ENCODE data around the gene NPTX2. TPM values are rescaled to one million over a fixed set of nuclear protein-coding genes. Genes with fewer than 3 reads are reported as not detected.

NPTX2 gene
- total RNA-seq, 4 donors from 2014 or later, result 2.3 to 4.8 (median 3.6) TPM

DNA sequence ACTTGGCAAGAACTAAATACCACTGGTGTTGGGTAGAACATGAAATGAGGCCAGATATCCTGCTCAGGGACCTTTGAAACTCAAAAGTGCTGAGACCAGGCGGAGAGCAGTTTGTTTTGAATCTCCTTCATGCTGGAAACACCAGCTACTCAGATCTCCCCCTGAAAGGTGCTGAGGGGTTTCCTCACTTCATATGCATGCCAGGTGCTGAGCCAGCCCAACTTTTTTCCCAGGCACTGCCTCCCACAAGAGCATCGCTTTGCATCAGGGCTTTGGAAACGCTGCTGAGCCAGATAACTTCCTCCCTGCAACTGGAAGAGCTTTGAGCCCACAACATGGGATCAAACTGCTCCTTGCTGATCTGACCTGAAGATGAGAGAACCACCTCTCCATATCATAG lies 13.7 kb downstream of the NPTX2 start:
- WGBS, 2 donors, result 46 to 74% methylated on average over 2 to 3 of the region's 3 CpGs

DNA sequence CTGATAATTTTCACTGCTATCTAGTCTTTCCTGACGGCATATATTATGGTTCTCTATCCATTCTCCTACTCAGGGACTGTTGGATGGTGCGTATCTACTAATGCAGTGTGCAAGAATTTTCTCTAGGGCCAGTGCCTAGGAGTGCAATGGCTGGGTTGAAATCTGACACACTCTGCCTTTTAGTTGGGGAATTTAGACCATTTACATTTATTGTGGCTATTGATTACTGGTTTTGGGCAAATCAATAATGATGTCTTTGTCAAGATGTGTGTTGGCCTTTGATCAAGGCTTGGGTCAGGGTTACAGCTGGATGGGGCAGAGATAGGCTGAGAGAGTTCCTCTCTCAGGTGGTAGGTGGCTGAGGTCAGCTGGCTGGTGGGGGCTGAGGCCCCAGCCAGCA lies 21.8 kb downstream of the NPTX2 start:
- no peaks in the 10 kb centered on the region for H3K4me1 ChIP-seq
- no peaks in the 10 kb centered on the region for H3K9me3 ChIP-seq
- no peaks in the 10 kb centered on the region for H3K36me3 ChIP-seq
- WGBS, 2 donors, result 88 to 89% methylated on average over 2 of the region's 2 CpGs
- H3K4me3 ChIP-seq (replicated peaks in 1 of 3), result no peak overlapping the region
- H3K27me3 ChIP-seq, result no peaks in the 10 kb centered on the region
- H3K27ac ChIP-seq, result no peak overlapping the region
- intact Hi-C loops (cut with DNase I), result no loop called here
- DNase-seq, result no peak
- no peak for TF ChIP-seq POLR2A (IDR thresholded peaks at IDR 0.05)
- TF ChIP-seq, protein P1, sequence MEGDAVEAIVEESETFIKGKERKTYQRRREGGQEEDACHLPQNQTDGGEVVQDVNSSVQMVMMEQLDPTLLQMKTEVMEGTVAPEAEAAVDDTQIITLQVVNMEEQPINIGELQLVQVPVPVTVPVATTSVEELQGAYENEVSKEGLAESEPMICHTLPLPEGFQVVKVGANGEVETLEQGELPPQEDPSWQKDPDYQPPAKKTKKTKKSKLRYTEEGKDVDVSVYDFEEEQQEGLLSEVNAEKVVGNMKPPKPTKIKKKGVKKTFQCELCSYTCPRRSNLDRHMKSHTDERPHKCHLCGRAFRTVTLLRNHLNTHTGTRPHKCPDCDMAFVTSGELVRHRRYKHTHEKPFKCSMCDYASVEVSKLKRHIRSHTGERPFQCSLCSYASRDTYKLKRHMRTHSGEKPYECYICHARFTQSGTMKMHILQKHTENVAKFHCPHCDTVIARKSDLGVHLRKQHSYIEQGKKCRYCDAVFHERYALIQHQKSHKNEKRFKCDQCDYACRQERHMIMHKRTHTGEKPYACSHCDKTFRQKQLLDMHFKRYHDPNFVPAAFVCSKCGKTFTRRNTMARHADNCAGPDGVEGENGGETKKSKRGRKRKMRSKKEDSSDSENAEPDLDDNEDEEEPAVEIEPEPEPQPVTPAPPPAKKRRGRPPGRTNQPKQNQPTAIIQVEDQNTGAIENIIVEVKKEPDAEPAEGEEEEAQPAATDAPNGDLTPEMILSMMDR (IDR thresholded peaks at IDR 0.05), result no peak

More for the DNA sequence above, 13.7 kb downstream of the NPTX2 start:
- no peak overlapping the region for H3K4me3 ChIP-seq (replicated peaks in 1 of 3)
- intact Hi-C loops (cut with DNase I), result no loop called here
- H3K9me3 ChIP-seq, result no peaks in the 10 kb centered on the region
- TF ChIP-seq, protein P1 (IDR thresholded peaks at IDR 0.05), result no peak
- TF ChIP-seq POLR2A (IDR thresholded peaks at IDR 0.05), result no peak
- DNase-seq, result no peak
- H3K27me3 ChIP-seq, result no peaks in the 10 kb centered on the region
- H3K4me1 ChIP-seq, result no peaks in the 10 kb centered on the region
- H3K36me3 ChIP-seq, result no peaks in the 10 kb centered on the region
- no peak overlapping the region for H3K27ac ChIP-seq

DNA sequence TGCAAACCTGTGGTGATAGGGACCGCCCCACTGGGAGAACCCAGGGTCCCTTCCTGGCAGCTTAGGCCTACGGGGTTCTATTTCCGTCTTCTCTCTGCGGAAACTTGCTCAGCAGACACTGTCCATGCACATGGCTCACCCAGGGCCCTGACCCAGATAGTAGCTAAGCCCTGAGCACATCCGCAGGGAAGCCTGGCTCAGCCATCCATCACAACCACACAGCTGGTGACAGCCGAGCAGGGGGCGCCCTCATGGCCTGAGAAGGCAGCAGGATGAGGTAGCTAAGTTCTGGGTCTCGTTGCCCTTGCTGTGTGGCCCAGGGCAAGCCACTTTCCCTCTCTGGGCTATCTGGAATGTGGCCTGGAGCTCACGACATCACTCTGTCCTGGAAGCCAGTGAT lies 23.3 kb downstream of the NPTX2 start:
- WGBS, 2 donors, result 59 to 63% methylated on average over 7 to 9 of the region's 9 CpGs
- Histone ChIP-seq H3K4me1 (no peaks in the 10 kb centered on the region), H3K27ac (no peak overlapping the region), H3K9me3 (no peaks in the 10 kb centered on the region), H3K36me3 (no peaks in the 10 kb centered on the region), H3K4me3 (replicated peaks in 1 of 3) (no peak overlapping the region), H3K27me3 (no peaks in the 10 kb centered on the region)
- TF ChIP-seq, protein P1 (IDR thresholded peaks at IDR 0.05), result no peak
- TF ChIP-seq POLR2A (IDR thresholded peaks at IDR 0.05), result no peak
- no peak for DNase-seq
- intact Hi-C loops (cut with DNase I), result no loop called here

DNA sequence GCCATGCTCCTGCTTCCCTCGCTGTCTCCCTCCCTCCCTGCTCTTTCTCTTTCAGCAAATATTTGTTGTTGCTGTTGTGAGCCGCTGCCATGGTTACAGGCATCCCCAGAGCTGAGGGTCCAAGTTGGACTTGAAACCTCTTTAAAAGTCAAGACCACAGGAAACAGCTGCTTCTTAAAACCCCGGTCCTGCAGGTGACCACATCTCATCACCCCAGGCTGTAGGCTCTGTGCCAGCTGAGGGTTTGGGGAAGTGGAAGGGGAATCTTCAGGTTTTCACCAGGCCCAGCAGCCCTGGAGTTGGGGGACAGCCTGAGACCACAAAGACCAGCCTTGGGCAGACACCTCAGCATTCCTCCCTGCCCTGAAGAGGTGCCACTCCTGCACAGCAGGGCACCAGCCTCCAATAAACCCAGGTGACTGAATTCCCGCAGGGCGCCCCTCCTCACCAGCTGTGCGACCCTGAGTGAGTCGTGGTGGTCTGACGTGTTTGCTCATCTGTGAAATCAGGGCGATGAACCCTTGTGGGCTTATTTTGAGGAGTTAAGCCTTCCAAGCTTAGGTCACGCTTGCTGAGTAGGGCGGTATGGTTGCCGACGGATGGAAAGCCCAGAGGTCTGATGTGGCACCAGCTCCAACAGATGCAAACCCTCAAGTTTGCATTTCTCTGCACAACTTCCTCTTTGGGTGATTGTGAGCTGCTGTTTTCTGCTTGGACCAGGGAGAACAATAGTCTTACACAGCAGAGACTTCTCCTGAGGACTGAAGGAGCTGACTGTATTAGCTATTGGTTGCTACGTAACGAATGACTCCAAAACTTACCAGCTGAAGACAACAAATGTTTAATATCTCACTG lies 24.8 kb downstream of the NPTX2 start:
- Histone ChIP-seq H3K27ac (no peak overlapping the region), H3K27me3 (no peaks in the 10 kb centered on the region), H3K9me3 (no peaks in the 10 kb centered on the region), H3K4me1 (no peaks in the 10 kb centered on the region), H3K4me3 (replicated peaks in 1 of 3) (no peak overlapping the region), H3K36me3 (no peaks in the 10 kb centered on the region)
- DNase-seq, result no peak
- TF ChIP-seq, protein P1 (IDR thresholded peaks at IDR 0.05), result no peak
- TF ChIP-seq POLR2A (IDR thresholded peaks at IDR 0.05), result no peak
- intact Hi-C loops (cut with DNase I), result no loop called here
- WGBS, 2 donors, result 17 to 32% methylated on average over 9 to 12 of the region's 15 CpGs

DNA sequence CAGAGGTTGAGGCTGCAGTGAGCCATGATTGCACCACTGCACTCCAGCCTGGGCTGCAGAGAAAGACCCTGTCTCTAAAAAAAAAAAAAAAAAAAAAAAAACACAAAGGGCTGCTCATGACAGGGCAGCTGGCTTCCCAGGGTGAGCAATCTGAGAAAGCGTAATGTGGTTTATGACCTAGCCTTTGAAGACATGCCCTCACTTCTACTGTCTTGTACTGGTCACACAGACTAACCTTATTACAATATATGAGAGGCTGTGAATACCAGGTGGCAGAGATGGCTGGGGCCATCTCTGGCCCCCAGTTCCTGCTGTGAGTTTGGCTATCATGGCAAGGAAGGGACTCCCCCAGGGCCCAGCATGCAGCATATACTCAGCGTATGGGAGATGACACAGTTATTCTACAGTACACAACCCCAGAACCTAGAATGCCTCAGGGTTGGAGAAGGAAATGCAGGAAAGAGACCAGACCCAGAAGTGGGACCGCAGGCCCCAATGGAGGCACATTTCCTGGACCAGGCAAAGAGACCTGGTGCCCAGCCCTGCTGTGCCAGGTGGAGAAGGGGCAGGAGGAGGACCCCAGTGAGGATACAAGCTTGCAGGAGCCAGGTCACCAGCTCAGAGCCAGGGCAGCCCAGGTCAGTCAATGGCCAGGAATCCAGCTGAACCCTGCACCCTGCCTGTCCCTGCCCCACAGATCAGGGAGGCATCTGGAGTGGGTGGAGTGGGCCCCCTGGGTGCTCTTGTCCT lies 26.3 kb downstream of the NPTX2 start:
- no peak for TF ChIP-seq POLR2A (IDR thresholded peaks at IDR 0.05)
- TF ChIP-seq, protein P1 (IDR thresholded peaks at IDR 0.05), result no peak
- intact Hi-C loops (cut with DNase I), result no loop called here
- 76 to 93% methylated on average over 3 of the region's 3 CpGs for WGBS, 2 donors

More for the DNA sequence above, 26.3 kb downstream of the NPTX2 start:
- no peak for DNase-seq
- H3K4me1 ChIP-seq, result no peaks in the 10 kb centered on the region
- H3K9me3 ChIP-seq, result no peaks in the 10 kb centered on the region
- no peaks in the 10 kb centered on the region for H3K27me3 ChIP-seq
- no peak overlapping the region for H3K27ac ChIP-seq
- no peaks in the 10 kb centered on the region for H3K36me3 ChIP-seq
- H3K4me3 ChIP-seq (replicated peaks in 1 of 3), result no peak overlapping the region
